GM19455 (cell line): ENCODE data around the gene SYTL2.
"Not testable (repeated sequence)": the region's sequence is repeated elsewhere in the genome, so short reads cannot be mapped to it uniquely, and the experiment has no call there.

Source experiments
- ATAC-seq: cut with Tn5 transposase; IDR thresholded peaks from one replicate; pipeline ENCODE4 v1.9.1; 2021; ENCODE audit not compliant: unreplicated experiment

SYTL2 gene, protein sequence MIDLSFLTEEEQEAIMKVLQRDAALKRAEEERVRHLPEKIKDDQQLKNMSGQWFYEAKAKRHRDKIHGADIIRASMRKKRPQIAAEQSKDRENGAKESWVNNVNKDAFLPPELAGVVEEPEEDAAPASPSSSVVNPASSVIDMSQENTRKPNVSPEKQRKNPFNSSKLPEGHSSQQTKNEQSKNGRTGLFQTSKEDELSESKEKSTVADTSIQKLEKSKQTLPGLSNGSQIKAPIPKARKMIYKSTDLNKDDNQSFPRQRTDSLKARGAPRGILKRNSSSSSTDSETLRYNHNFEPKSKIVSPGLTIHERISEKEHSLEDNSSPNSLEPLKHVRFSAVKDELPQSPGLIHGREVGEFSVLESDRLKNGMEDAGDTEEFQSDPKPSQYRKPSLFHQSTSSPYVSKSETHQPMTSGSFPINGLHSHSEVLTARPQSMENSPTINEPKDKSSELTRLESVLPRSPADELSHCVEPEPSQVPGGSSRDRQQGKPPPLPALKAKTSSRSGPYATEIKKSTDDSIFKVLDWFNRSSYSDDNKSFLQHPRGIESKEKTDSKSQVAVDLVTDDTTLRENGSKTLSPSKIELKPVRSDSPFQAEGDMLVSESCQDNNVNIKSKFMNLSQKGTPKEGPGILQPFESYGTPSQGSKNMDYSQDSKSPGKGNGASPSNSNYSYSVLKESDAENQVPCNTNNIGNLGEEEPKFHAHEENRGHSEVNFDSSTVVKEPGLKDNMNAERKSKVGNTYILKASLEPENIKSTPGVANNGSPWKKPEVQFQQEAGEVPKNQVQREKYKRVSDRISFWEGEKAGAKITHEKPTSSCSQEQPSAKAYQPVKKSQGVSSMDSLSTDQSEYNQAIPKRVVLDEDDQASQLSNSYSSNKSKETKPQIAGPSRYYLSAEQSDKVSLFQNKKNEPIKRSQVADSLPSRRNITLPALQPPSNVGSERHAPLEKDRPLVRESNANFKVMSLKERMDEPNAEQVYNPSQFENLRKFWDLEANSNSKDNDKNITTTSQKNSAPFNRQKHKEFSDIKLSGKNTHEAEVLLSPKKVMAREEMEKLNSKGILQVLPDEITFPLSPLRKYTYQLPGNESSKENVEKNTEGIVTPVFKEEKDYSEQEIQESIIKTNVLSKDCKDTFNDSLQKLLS (N-terminal part only)

DNA sequence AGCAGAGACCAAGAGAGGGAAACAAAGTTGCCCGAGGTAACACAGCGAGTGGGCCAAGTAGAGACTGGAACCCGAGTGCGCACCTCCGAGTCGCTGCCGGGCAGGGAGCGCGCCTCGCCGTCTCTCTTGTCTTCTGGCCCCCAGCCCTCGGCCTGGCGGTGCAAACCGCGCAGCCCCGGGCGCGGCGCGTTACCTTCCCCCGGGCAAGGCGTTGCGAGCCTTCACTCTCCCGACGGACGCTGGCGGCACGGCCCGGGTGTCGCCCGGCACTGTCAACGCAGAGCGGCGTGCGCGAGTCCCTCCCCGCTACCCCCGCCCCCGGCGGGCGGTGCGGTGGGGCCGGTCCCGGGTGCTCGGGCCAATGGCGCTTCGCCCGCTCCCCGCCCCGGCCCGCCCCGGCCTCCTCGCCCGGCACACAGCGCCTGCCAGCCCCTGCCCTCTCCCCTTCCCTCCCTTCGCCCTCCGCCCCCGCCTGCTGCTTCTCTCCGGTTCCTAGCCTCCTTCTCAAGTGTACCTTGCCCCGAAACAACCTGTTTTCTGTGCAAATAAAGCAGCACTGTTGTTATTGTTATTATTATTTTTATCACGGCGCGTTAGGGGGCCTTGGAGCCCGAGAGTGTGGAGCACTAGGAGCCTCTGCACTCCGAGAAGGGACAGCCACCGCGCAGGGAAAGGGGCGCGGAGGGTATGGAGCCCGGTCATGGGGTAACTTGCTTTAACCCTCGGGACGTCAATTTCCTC is at the start of gene SYTL2:
TSS of gene SYTL2 (minus strand) at position 271 of the 741 bp plus-strand sequence. CDS start 53,416 bp downstream, outside the sequence.
- peak; percentile 79 for ATAC-seq

DNA sequence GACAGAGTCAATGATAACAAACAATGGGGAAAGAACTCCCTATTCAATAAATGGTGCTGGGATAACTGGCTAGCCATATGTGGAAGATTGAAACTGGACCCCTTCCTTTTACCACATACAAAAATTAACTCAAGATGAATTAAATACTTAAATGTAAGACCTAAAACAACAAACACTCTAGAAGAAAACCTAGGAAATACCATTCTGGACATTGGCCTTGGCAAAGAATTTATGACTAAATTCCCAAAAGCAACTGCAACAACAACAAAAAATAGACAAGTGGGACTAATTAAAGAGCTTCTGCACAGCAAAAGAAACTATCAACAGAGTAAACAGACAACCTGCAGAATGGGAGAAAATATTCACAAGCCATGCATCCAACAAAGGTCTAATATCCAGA is 48.6 kb upstream of the SYTL2 start:
- not testable (repeated sequence) for ATAC-seq

DNA sequence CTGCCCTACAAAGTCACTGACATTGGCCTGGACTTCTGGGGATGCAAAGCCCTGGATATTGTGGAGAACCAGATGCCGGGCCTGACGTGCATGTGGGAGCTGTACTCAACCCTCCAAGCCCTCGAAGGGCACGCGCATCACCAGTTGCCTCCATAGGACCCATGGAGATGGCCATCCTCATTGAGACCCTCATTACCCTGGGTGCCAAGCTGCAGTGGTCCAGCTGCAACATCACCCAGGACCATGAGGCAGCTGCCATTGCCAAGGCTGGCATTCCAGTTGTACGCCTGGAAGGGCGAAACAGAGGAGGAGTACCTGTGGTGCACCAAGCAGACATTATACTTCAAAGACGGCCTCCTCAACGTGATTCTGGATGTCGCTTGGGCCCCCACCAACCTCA is 46.2 kb upstream of the SYTL2 start:
- no peak for ATAC-seq

DNA sequence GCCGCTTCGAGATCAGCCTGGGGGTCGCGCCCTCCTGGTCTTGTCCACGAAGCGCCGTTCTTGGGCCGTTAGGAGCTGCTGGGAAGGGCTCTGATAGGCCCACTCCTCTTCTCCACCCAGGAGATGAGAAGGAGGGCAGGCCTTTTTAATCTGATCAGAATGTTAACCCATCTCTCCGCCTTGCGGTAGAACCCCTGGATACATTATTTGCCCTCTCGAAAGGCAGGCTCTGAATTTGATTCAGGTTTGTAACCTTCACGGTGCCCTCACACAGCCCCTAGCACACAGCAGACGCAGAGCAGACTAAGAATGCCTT is 44.4 kb upstream of the SYTL2 start, which contains the start of gene CCDC83:
TSS of gene CCDC83 (plus strand) at position 43 of the 316 bp plus-strand sequence. CDS start 9,741 bp downstream, outside the sequence.
- ATAC-seq = no peak

DNA sequence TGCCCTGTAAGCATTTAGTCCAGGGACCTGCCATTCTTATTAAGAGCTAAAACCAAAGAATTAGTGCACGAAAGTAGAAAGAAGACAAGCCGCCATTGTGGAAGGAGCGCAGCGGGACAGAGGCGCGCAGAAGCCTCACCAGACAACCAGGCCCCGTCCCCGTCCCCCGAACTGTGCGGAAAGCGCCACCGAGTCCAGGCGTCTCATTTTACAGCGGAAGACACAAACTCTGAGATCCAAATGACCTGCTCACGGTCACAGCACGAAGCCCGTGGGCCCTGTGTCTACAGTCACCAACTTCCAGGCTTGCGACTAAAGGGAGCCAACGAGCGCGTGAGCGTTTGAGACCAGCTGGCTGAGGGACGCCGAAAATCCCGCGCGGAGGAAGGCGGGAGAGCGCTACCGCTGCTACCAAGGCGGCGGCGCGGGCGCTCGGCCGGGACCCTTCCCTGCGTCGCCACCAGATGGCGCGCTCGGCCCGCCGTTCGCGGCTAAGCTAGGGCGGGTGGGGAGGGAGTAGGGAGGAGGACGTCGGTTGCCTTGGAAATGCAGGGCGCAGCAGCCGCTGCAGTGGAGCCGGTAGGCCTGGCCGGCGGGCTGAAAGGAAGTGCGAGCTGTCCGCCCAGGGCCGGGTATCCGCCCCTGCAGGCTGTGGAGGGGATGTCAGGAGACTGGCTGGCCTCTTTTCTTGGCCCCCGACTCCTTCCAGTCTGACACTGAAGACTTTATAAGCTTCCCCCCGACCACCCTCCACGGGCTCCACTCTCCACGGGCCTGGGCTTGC is 43.8 kb upstream of the SYTL2 start:
- ATAC-seq = peak; percentile 99

DNA sequence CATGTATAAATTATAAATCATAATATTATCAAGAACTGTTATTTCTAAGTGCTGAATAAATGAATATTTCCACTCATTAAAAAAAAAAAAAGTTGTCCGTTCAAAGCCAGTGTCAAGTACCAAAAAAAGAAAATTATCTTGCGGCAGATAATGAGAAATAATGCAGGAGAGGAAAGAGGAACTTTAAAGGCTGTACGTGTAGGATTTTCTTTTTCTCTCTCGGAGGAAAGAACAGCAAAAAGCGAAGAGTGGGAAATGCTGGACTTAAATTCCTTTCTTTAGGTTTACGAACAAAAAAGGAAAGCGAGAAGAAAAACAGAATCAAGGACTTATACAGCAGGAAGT is 43.2 kb upstream of the SYTL2 start:
- ATAC-seq = no peak

DNA sequence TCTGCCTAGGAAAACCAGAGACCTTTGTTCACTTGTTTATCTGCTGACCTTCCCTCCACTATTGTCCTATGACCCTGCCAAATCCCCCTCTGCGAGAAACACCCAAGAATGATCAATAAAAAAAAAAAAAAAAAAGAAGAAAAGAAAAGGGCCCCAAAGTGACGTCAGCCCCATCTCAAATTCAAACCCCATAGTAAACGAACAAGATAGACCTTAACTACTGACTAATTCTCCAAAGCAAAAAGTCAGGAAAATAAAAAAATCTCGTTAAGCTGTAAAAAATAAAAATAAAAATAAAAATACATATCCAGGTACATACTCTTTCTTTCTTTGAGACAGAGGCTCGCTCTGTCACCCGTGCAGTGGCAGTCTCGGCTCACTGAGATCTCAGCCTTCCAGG is 42.6 kb upstream of the SYTL2 start:
- not testable (repeated sequence) for ATAC-seq

DNA sequence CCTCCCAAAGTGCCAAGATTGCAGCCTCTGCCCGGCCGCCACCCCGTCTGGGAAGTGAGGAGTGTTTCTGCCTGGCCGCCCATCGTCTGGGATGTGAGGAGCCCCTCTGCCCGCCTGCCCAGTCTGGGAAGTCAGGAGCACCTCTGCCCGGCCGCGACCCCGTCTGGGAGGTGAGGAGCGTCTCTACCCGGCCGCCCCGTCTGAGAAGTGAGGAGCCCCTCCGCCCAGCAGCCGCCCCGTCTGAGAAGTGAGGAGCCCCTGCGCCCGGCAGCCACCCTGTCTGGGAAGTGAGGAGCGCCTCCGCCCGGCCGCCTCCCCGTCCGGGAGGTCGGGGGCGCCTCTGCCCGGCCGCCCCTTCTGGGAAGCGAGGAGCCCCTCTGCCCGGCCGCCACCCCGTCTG is 41.8 kb upstream of the SYTL2 start:
- not testable (repeated sequence) for ATAC-seq

DNA sequence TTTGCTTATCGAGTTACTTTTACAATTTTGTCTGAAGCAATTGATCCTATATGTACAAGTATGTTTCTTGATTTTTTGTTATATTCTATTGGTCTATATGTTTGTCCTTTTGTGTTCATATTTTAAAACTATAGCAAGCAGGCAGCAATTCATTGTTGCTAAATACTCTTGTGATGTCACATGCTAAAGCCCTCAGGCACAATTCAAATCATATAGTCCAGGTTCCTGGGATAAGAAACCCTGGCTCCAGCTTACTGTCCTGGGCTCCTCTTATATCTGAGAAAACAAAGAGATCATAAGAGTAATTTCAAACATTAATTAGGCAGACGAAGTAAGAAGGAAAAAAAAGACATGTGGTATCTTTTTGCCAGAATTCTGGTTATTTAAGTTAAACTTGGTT is 37.6 kb upstream of the SYTL2 start:
- no peak for ATAC-seq

DNA sequence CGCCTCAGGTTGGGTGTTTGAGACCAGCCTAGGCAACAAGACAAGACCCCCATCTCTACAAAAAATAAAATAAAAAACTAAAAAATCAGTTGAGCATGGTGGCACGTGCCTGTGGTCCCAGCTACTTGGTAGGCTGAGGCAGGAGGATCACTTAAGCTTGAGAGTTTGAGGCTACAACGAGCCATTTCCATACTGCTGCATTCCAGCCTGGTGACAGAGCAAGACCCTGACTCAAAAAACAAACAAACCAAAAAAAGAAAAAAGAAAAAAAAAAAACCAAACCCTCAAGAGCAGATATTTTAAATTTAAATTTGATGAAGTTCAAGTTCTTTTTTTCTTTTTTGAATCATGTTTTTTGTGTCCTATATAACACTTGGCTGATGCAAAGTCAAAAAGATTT is 37.1 kb upstream of the SYTL2 start:
- ATAC-seq = no peak

DNA sequence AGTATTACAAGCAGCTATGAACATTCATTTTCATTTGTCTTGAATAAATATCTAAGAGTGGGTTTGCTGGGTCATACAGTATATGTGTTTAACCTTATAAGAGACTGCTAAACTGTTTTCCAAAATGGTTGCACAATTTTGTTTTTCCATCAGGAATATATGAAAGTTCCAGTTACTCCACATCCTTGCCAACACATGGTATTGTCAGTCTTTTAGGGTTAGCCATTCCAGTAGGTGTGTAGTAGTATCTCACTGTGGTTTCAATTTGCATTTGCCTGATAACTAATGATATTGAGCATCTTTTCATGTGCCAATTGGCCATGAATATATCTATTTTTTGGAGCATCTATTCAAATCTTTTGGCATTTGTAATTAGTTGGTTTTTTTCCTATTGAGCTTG is 36.5 kb upstream of the SYTL2 start:
- no peak for ATAC-seq

DNA sequence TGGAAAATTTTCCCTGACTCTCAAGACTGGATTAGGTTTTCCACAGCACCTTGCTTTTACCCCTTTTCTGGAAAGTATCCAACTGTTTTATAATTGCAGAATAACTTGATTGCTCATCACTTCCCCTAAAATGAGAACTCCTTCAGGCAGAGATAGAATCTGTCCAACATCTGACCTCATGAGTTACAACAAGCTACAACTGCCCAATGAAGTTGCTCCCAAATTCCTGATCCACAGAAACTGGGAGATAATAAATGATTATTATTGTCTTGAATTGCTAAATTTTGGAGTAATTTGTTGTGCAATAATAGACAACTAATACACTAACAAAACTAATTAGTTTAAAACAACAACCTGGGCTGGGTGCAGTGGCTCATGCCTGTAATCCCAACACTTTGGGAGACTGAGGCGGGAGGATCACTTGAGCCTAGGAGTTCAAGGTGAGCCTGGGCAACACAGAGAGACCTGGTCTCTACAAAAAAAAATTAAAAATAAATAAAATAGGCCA is 34.2 kb upstream of the SYTL2 start:
- ATAC-seq = no peak

DNA sequence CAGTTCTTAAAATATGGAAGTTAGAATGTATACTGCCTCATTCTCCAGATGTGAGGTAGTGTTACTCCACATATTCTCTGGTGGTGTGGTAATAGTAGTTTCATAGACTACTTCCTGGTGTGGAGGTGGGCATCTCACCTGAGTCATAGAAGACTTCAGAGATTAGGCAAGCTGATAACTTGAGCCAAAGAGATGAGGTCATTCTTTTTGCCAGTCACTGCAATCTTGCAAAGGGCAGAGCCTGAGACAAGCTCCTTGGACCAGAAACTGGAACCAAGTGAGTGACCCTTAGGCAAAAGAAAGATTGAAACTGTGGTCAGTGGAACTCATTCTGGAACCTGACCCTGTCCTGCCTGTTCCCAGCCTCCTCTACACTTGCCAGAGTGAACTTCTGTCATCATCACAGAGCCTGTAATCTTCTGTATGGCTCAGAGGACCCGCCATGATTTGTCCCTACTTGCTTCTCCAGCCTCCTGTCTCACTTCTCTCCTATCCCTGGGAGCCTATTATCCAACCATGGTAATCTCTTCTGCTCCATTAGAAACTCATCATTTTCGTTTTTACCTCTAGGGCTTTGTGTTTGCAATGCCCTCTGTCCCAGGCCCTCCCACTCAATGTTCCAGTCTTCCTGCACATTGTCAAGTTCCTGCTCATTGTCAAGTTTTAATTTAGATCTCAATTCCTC is 33.6 kb upstream of the SYTL2 start:
- no peak for ATAC-seq

DNA sequence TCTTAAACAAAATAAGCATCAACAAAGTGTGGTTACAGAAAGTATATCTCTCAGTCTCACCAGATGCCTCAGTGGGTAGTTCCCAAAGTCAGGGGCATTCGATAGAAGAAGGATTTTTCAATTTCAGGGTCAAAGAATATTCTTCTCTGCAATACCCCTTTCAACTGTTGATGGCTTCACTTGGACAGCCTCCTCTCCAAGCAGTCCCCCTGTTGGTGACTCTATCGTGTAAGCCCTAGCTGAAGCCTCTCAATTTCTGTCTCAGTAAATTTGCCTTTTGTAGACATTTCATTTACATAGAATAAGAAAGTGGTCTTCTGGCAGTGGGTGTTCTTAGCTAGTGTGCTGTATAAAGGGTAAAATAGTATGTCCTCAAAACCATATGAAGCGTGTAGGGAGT is 33.0 kb upstream of the SYTL2 start:
- ATAC-seq = no peak

DNA sequence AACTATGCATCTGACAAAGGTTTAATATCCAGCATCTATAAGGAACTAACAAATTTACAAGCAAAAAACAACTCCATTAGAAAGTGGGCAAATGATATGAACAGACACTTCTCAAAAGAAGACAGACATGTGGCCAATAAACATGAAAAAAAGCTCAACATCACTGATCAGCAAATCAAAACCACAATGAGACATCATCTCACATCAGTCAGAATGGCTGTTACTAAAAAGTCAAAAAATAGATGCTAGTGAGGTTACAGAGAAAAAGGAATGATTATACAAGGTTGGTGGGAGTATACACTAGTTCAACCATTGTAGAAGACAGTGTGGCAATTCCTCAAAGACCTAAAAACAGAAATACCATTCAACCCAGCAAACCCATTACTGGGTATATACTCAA is 30.0 kb upstream of the SYTL2 start:
- ATAC-seq = not testable (repeated sequence)

DNA sequence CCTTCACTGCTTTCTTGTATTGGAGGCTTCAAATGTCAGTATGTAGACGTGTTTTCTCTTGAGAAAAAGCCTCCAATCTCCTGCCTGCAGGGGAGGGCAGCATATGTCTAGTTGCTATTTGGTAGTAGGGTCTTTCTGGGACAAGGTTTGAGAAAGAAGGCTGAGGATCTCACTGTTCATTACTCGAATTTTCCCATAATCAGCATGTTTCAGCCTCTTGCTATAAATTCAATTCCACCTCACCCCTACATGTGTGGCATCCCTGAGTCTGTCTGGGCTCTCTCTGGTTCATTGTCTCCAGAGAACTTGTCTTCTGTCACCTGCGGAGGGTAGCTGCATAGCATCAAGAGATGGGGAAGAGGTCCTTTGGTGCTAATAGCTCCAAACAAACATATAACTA is 24.8 kb upstream of the SYTL2 start:
- no peak for ATAC-seq

DNA sequence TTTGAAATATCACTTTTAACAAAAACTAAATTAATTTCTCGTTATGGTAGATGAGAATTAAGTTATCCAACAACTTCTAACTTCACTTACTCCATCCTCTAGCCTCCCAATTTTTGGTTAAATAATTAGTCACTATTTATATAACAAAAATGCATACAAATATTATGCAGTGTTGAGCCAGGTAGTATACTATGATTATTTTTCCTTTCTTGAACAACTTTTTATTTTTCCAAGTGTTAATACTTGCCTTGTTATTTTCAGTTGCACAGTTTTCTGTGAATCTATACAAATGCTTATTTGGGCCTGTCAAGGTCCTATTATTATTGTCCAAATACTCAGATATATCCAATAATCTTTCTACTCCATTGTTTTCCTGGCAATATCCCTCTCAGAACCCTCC is 24.3 kb upstream of the SYTL2 start:
- ATAC-seq = no peak

DNA sequence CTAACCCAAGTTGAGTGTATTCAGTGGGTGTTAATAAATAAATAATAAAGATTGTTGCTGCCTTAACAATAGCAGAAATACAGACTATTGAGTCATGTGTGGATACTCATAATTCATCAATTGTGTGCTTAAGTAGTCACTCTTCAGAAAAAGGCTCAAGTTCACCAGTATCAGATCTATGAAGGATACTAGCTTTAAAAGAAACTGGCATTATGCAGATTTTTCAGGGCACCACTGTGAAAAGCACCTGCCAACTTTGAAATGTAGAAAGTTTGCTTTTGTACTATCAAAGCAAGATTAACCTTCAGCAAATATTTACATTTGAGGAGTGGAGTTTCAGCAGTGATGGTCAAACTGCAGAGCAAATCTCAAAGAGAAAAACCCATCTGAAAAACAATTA is 20.1 kb upstream of the SYTL2 start:
- no peak for ATAC-seq

DNA sequence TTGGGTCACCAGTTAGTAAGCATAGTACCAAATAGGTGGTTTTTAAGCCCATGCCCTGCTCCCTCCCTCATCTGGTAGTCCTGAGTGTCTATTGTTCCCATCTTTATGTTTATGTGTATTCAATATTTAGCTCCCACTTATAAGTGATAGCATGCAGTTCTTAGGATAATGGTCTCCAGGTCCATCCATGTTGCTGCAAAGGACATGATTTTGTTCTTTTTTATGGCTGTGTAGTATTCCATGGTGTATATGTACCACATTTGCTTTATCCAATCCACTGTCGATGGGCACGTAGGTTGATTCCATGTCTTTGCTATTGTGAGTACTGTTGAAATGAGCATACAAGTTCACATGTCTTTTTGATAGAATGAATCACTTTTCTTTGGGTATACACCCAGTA is 18.2 kb upstream of the SYTL2 start:
- no peak for ATAC-seq

DNA sequence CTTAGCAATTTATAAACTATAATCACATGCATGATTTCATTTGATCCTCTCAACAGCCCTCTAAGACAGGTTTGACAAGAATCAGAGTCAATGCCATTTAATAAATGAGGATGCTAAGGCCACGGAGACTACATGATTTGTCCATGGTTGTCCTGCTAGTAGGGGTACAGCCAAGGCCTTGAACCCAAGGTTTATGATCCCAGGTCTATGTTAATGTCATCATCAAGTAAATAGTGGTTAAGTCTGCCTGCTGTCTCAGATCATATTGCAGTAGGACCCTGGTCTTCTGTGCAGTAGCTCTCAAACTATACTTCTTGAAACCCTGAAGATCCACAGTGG is 17.7 kb upstream of the SYTL2 start:
- ATAC-seq = no peak
